GM18505 (cell line): ENCODE measurements around the gene PDLIM5.

Experiments
- ATAC-seq: cut with Tn5 transposase; IDR thresholded peaks from one replicate; pipeline ENCODE4 v1.9.1; 2021; ENCODE audit not compliant: unreplicated experiment
- POLR2A ChIP-seq: IDR thresholded peaks from 4 replicates; pipeline ENCODE4 v1.6.1; 2011; ENCODE audit warnings: borderline replicate concordance; ENCODE audit not compliant: insufficient read depth, insufficient read length; ENCODE audit errors: extremely low read depth

Gene PDLIM5

GRCh38 chr4:94680176-94680862 lies 228.6 kb downstream of the PDLIM5 start:
- ATAC-seq = no peak
- TF ChIP-seq POLR2A = no peak

- no peak for TF ChIP-seq POLR2A
- ATAC-seq = no peak
Measured at GRCh38 chr4:94686086-94686485, 234.3 kb downstream of the PDLIM5 start.

GRCh38 chr4:94689155-94689860 lies 237.6 kb downstream of the PDLIM5 start:
- ATAC-seq = no peak
- TF ChIP-seq POLR2A = no peak

GRCh38 chr4:94690851-94691254 lies 239.1 kb downstream of the PDLIM5 start:
- no peak for TF ChIP-seq POLR2A
- ATAC-seq = no peak

- no peak for TF ChIP-seq POLR2A
- no peak for ATAC-seq
Measured at GRCh38 chr4:94691552-94691951, 239.8 kb downstream of the PDLIM5 start.

- ATAC-seq = no peak
- TF ChIP-seq POLR2A = no peak
Measured at GRCh38 chr4:94695384-94695783, 243.6 kb downstream of the PDLIM5 start.

GRCh38 chr4:94698187-94698586 lies 246.4 kb downstream of the PDLIM5 start:
- no peak for ATAC-seq
- no peak for TF ChIP-seq POLR2A

GRCh38 chr4:94700298-94700697 lies 248.6 kb downstream of the PDLIM5 start:
- ATAC-seq = no peak
- no peak for TF ChIP-seq POLR2A

GRCh38 chr4:94701631-94702300 lies 250.0 kb downstream of the PDLIM5 start:
- no peak for ATAC-seq
- TF ChIP-seq POLR2A = no peak

- TF ChIP-seq POLR2A = no peak
- ATAC-seq = no peak
Measured at GRCh38 chr4:94711635-94712034, 259.9 kb downstream of the PDLIM5 start.

- ATAC-seq = no peak
- no peak for TF ChIP-seq POLR2A
Measured at GRCh38 chr4:94714365-94715160, 262.8 kb downstream of the PDLIM5 start.

- TF ChIP-seq POLR2A = no peak
- ATAC-seq = no peak
Measured at GRCh38 chr4:94715726-94716125, 264.0 kb downstream of the PDLIM5 start.
